GM18868 (cell line): ENCODE data around the gene CLMN.

Source experiments
- ATAC-seq: cut with Tn5 transposase; IDR thresholded peaks from one replicate; pipeline ENCODE4 v1.9.1; 2021; ENCODE audit warnings: mild to moderate bottlenecking, moderate library complexity; ENCODE audit not compliant: unreplicated experiment

Gene CLMN

GRCh38 chr14:95304342-95304741 is 15.4 kb downstream of the CLMN start:
- no peak for ATAC-seq

- no peak for ATAC-seq
Measured at GRCh38 chr14:95303552-95303951, 16.2 kb downstream of the CLMN start.

GRCh38 chr14:95302667-95303506 is 16.8 kb downstream of the CLMN start:
- ATAC-seq = no peak

GRCh38 chr14:95301527-95302187 is 18.1 kb downstream of the CLMN start:
- ATAC-seq = no peak

GRCh38 chr14:95300697-95301526 is 18.8 kb downstream of the CLMN start:
- no peak for ATAC-seq

- ATAC-seq = peak; percentile 74
Measured at GRCh38 chr14:95300002-95300696, 19.6 kb downstream of the CLMN start.

GRCh38 chr14:95299271-95299670 is 20.4 kb downstream of the CLMN start:
- ATAC-seq = no peak

GRCh38 chr14:95297832-95298231 is 21.9 kb downstream of the CLMN start:
- no peak for ATAC-seq

- no peak for ATAC-seq
Measured at GRCh38 chr14:95296966-95297365, 22.7 kb downstream of the CLMN start.

- ATAC-seq = no peak
Measured at GRCh38 chr14:95295600-95296376, 23.9 kb downstream of the CLMN start.

GRCh38 chr14:95294834-95295599 is 24.7 kb downstream of the CLMN start:
- ATAC-seq = no peak

GRCh38 chr14:95294320-95294719 is 25.4 kb downstream of the CLMN start:
- no peak for ATAC-seq

- ATAC-seq = no peak
Measured at GRCh38 chr14:95293449-95293848, 26.3 kb downstream of the CLMN start.

GRCh38 chr14:95292660-95293425 is 26.9 kb downstream of the CLMN start:
- no peak for ATAC-seq

- no peak for ATAC-seq
Measured at GRCh38 chr14:95291859-95292542, 27.7 kb downstream of the CLMN start.

- ATAC-seq = peak; percentile 71
Measured at GRCh38 chr14:95290871-95291431, 28.8 kb downstream of the CLMN start.

GRCh38 chr14:95290021-95290420 is 29.7 kb downstream of the CLMN start:
- no peak for ATAC-seq
